Measurements from ENCODE around the gene HIVEP3. TPM values are rescaled to one million over a fixed set of nuclear protein-coding genes. Genes with fewer than 3 reads are reported as not detected.

The HIVEP3 gene
- total RNA-seq, 4 donors from 2014 or later = 6.1 to 10.1 (median 7.8) TPM

DNA sequence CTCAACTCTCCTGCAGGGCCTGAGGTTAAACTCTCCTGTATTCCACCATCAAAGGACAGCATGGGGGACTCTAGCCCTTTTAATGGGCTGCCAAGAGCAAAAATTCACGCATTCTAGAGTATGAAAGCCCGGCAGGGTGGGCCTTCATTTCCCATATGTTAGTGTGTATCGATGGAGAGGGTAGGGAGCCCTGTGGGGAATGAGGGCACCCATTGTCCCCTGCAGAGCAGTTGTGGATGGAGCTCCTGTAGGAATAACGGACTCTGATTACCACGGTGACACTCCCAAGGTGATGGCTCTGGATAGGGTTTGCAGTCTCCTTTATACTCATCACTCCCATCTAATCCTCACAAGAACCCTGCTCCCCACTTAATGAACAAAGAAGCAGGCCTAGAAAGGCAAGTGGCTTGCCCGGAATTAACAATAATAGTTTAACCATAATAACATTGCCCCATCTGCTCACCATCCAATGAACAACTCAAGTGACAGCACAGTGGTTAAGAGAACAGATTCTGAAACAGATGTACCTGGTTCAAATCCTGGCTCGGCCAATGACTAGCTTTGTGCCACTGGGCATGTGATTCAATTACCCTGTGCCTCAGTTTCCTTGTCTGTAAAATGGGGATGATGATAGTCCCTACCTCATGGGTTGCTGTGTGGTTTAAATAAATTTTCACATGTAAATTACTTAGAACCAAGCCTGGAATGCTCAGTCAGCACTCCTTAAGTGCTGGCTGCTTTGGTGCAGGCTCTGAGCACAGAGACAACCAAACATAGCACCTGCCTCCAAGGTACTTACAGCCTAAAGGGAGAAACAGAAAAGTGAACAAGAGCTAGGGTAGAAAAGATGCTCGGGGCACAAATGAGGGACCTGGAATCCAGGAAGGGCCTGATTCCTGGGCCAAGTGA, 29.0 kb downstream of the HIVEP3 start:
- ATAC-seq (ENCODE audit: low FRiP score) (no peak), DNase-seq (ENCODE audit: low spot score) (no peak)
- TF ChIP-seq, protein P1, sequence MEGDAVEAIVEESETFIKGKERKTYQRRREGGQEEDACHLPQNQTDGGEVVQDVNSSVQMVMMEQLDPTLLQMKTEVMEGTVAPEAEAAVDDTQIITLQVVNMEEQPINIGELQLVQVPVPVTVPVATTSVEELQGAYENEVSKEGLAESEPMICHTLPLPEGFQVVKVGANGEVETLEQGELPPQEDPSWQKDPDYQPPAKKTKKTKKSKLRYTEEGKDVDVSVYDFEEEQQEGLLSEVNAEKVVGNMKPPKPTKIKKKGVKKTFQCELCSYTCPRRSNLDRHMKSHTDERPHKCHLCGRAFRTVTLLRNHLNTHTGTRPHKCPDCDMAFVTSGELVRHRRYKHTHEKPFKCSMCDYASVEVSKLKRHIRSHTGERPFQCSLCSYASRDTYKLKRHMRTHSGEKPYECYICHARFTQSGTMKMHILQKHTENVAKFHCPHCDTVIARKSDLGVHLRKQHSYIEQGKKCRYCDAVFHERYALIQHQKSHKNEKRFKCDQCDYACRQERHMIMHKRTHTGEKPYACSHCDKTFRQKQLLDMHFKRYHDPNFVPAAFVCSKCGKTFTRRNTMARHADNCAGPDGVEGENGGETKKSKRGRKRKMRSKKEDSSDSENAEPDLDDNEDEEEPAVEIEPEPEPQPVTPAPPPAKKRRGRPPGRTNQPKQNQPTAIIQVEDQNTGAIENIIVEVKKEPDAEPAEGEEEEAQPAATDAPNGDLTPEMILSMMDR (IDR thresholded peaks at IDR 0.05) = no peak

DNA sequence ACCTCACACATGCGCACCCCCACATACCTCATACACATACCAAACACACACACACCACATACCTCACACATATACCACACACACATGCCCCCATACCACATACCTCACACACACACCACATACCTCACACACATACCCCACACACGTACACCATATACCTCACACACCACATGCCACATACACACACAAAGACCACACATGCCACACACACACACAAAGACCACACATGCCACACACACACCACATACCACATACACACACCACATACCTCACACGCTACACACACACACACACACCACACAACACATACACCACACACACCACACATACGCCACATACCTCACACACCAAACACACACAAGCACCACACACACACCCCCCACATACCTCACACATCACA, 30.0 kb downstream of the HIVEP3 start:
- ATAC-seq (ENCODE audit: low FRiP score) (no peak), DNase-seq (ENCODE audit: low spot score) (no peak)
- TF ChIP-seq, protein P1 (IDR thresholded peaks at IDR 0.05) = no peak

- TF ChIP-seq, protein P1 (IDR thresholded peaks at IDR 0.05) = no peak
Measured at GRCh38 chr1:41887365-41887764, 31.4 kb downstream of the HIVEP3 start.

DNA sequence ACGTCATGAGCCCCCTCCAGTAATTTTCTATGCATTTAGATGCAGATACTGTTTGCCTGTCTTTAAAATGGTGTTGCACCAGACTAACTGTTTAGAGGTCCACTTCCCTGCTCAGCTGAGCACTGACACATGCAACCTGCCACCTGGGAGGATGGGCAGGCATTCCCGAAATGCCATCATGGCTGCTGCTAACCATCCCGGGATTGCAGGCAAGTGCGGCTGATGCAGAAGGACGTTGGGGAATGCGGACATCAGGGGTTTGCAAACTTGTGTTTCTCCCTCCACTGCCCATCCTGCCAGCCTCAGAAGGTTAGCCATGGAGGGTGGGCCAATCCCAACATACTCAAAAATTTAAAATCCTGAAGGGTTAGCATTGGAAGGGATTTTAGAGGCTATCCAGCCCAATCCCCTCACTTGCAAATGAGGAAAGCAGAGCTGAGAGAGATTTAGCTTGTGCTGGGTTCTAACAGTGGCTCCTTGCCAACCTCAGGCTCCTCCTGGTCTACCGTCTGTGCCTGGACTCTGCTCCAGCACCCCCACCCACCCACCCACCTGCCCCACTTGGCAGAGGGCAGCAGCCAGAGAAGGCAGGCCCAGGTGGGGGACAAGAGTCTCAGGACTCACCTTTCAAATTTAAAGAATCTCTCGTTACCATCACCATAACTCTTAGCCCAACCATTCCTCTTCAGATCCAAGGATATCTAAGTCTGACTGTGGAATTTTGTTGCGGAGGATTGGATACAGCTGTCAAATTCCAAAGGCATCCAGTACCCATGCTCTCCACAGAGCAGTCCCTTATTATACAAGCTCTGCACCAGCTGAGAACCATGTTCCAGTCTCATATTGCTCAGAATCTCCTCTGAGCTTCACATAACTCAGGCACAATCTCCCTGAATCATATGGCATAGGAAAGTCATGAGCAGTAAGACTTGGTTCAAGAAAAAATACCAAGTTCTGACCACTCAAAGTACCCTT, 34.2 kb downstream of the HIVEP3 start:
- TF ChIP-seq, protein P1 (IDR thresholded peaks at IDR 0.05) = no peak
- ATAC-seq (ENCODE audit: low FRiP score) (no peak), DNase-seq (ENCODE audit: low spot score) (no peak)

More at GRCh38 chr1:41887365-41887764, 31.4 kb downstream of the HIVEP3 start:
- ATAC-seq (ENCODE audit: low FRiP score) (no peak), DNase-seq (ENCODE audit: low spot score) (no peak)

DNA sequence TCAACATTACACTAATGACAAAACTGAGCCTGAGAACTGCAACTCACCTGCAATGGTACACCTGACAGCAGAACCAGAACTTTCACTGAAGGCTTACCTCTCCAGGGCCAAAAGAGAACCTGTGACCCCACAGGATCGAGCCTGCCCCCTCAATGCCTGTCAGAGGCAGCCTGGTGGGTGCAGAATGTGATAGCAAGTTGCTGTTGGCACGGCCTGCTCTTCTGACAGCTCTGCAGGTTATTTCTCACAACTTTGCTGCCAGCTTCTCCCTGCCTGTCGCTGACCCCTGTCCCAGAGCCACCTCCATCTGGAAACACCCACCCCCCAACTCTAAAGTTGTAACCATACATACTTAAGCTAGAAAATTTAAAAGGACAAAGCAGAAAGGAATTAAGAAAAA, 35.2 kb downstream of the HIVEP3 start:
- TF ChIP-seq, protein P1 (IDR thresholded peaks at IDR 0.05) = no peak
- no peak for DNase-seq (ENCODE audit: low spot score)
- no peak for ATAC-seq (ENCODE audit: low FRiP score)

DNA sequence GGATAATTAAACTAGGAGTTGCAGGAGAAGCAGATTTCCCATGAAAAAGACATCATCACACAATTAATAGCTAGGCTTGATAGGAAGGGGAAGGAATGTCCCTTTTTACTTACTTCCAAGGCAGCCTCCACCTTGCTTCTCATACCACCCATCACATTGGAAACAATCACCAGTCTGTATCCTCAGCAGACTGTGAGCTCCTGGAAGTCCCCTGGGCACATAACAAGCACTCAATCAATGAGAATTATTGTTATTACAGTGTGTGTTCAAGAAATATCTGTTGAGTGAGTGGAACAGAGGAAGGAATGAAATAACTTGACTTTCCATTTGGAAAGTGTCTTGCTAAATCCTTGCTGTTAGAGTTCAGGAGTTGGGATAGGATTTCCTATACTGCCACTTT, 36.2 kb downstream of the HIVEP3 start:
- no peak for ATAC-seq (ENCODE audit: low FRiP score)
- no peak for DNase-seq (ENCODE audit: low spot score)

More for the DNA sequence above, 36.2 kb downstream of the HIVEP3 start:
- TF ChIP-seq, protein P1 (IDR thresholded peaks at IDR 0.05) = no peak

Data from omental fat pad (tissue), 4 donors.